ENCODE data around the gene PIGT.
A peak's percentile ranks its signal among the peaks of the same experiment; 100 is the strongest.

The PIGT gene

DNA sequence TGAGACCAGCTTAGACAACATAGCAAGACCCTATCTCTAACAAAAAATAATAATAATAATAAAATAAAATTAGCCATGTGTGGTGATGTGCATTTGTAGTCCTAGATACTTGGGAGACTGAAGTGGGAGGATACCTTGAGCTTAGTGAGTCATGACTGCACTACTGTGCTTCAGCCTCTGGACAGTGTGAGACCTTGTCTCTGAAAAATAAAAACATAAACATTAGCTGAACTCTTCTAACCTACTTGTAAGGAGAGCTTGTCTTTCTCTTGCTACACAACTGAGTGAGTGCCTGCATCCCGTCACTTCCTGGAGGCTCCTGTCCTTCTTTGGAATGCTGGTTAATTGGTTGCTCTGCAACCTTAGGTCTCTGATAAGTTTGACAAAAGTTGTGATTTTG is 13.0 kb upstream of the PIGT start:
- DNase-seq: no peak

- DNase-seq: no peak
These were observed 11.5 kb upstream of the PIGT start for GRCh38 chr20:45404438-45404837.

GRCh38 chr20:45405571-45406259 is 10.2 kb upstream of the PIGT start:
- peak; percentile 26 for DNase-seq

- DNase-seq: peak; percentile 37
These were observed 9.5 kb upstream of the PIGT start for GRCh38 chr20:45406260-45407066.

- peak; percentile 37 for DNase-seq
These were observed 8.7 kb upstream of the PIGT start for GRCh38 chr20:45407067-45407745.

DNA sequence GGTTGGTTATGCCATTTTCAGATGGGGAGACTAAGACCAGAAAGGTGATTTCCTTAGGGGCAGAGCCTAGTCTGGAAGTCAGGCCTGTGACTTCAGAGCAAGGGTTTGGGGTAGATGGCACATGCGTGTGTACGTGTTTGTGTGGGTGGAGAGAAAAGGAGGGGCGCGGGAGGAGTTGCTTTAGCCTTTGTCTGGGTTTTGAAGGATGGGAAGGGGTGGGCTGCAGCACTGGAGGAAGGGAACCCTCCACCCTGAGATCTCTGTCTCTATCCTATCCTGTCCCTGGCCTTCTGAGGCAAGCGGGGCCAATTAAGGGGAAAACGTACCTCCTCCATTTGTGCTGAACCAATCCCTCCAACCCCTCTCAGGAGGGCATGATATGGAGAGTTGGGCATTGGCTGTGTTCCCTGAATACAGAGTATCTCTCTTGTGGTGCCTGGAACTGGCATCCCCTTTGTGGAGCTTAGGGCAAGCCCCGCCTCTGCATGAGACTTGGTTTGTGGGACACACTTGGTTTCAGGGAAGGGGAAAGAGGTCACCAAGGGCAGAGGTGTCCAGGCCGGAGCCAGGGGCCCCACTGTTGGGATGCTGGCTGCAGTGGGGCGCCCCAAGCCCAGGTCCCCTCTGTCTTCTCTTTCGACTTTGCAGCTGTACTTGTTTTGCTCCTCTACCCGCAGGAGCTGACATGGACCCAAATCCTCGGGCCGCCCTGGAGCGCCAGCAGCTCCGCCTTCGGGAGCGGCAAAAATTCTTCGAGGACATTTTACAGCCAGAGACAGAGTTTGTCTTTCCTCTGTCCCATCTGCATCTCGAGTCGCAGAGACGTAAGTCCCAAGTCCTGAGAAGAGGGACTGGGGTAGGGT is 7.9 kb upstream of the PIGT start, which contains the start of gene DBNDD2:
DBNDD2 (plus strand) TSS at position 507 of the 863 bp plus-strand sequence; CDS start at position 686, 179 bp downstream.
- no peak for DNase-seq

GRCh38 chr20:45408646-45409213 is 7.2 kb upstream of the PIGT start:
- DNase-seq: no peak

DNA sequence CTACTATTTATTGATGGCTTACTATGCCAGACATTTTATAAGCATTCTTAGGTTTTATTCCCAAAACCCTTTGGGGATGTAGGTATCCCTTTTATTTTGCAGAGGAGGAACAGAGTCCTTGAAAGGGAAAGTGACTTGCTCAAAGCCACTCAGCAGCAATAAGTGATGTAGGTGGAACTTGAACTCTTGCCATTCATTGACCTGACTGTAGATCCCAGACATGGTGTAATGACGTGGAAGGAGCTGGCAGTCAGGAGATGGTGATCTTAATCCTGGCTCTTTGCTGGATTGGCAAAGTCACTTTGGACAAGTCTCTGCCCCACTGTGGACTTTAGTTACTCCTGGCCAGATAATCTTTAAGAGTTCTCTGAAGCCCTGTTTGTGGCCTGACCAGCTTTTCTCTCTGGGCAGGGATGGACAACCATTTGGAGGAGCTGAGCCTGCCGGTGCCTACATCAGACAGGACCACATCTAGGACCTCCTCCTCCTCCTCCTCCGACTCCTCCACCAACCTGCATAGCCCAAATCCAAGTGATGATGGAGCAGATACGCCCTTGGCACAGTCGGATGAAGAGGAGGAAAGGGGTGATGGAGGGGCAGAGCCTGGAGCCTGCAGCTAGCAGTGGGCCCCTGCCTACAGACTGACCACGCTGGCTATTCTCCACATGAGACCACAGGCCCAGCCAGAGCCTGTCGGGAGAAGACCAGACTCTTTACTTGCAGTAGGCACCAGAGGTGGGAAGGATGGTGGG is 6.2 kb upstream of the PIGT start:
- no peak for DNase-seq

DNA sequence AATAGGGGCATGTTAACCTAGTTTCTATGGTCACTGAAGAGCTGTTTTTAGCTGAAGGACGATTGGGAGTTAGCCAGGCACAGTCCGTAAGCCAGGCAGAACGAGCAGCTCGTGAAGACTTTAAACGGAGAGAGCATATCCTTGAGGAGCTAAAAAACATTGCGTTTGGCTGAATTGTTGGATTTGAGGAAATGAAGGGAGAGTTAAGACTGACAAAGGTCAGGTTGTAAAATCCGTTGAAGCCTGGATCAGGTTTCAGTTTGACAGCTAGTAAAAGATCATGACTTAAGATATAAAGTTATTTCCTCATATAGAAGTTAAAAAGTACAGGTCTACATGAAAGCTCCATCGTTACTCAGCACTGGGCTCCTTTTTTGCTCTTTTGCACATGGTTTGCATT is 5.1 kb upstream of the PIGT start:
- no peak for DNase-seq

DNA sequence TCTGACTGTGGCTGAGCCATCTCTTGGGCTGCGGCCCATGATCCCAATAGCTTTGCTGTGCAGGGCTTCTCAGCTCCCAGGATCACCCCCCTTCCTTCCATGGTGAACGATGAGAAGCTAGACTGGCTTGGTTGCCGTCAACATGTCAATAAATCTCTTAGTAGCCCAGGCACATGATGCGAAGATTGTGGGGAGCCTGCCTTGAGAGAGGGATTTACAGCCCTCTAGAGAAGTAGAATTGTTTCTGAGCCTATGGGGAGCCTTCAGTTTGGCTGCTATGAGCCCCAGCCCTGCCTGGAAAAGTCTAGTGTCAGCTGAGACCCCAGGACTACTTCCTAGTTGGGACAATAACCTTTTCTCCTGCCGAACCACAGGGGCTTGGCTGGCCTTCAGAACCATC is 3.3 kb upstream of the PIGT start:
- DNase-seq: no peak

- no peak for DNase-seq
These were observed 2.5 kb upstream of the PIGT start for GRCh38 chr20:45413479-45413878.

- DNase-seq: no peak
These were observed 976 bp downstream of the PIGT start for GRCh38 chr20:45416917-45417316.

GRCh38 chr20:45419188-45420091 is 3.5 kb downstream of the PIGT start:
- no peak for DNase-seq

- DNase-seq: no peak
These were observed 4.2 kb downstream of the PIGT start for GRCh38 chr20:45420125-45420524.

DNA sequence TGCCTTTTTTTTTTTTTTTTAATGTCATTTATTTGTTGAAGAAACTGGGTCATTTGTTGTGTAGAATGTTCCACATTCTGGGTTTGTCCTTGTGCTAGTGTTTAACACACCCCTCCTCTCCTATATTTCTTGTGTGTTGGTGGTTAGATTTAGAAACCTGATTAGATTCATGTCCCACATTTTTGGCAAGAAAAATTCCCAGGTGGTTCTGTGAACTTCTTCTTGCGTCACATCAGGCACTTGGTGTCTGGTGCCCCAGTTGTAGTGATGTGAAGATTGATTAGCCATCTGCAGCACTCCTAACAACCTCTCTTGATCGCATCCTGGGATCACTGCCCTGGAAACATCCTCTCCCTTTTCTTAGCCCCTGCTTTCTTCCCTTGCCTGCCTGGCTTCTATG is 7.8 kb downstream of the PIGT start:
- no peak for DNase-seq

DNA sequence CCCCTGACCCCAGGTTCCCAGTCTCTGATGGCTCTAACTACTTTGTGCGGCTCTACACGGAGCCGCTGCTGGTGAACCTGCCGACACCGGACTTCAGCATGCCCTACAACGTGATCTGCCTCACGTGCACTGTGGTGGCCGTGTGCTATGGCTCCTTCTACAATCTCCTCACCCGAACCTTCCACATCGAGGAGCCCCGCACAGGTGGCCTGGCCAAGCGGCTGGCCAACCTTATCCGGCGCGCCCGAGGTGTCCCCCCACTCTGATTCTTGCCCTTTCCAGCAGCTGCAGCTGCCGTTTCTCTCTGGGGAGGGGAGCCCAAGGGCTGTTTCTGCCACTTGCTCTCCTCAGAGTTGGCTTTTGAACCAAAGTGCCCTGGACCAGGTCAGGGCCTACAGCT is 9.6 kb downstream of the PIGT start:
- no peak for DNase-seq

- no peak for DNase-seq
These were observed 10.5 kb downstream of the PIGT start for GRCh38 chr20:45426320-45427016.

DNA sequence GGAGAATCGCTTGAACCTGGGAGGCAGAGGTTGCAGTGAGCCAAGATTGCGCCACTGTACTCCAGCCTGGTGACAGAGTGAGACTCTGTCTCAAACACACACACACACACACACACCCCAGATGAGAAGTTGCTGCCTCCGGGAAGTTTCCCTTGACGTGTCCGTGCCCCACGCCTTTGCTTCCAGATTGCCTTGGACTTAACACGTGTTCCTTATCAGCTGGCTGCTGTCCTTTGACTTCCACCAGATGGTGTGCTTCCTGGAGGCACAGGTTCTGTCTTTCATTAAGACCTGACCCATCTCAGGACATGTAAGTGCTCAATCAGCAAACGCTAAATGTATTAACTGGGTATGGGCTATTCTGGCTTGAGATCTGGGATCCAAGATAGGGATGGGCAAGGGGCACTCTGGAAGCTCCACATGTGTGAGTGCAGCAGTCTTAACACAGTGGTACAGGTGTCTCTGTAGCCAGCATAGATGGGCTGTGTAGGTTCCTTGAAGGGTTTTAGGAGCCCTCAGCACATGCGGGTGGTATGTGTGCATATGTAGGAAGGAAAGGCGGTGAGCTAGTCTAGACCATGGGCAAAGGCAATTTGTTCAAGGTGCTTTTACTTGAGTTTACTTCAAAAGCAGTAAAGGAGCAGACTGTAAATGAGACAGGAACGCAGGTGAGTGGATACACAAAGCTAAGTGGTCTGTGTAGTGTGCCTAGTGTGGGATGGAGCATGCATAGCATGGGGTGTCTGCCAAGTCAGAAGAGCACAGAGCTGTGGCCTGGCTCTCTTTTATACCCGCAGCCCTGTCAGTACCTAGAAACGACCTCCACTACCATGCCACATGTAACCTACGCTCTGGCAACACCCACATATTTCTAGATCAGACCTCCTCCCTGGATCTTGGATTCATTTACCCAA is 11.6 kb downstream of the PIGT start:
- no peak for DNase-seq

- DNase-seq: no peak
These were observed 13.7 kb downstream of the PIGT start for GRCh38 chr20:45429618-45430017.
